Sciatic nerve (tissue), 2 donors: ENCODE results near the gene PPP1R10. TPM values are rescaled to one million over a fixed set of nuclear protein-coding genes. Genes with fewer than 3 reads are reported as not detected.
"Not testable (repeated sequence)": the region's sequence is repeated elsewhere in the genome, so short reads cannot be mapped to it uniquely, and the experiment has no call there.

Source experiments
- ATAC-seq: fragments of 200-7000 bp; cut with Tn5 transposase; one replicate; pipeline ENCODE4 v1.9.1; 2020; ENCODE audit warnings: mild to moderate bottlenecking, moderate library complexity
- DNase-seq: peaks from one replicate; pipeline ENCODE4 v3.0.0-alpha.2; 2020; ENCODE audit warnings: low spot score
- intact Hi-C: fragments of 100-400 bp; cut with DNase I; formaldehyde crosslinking; loops from one replicate; pipeline ENCODE4 v1.14.2; 2022
- total RNA-seq: library from RNA; stranded (reverse); fragmentation: NEBNext Ultra II Directional; extraction: Animal tissue kit (Norgen Biotek cat#: 25700); gene quantifications from one replicate; pipeline ENCODE4 v1.2.1, GENCODE V29; 2021
- donor health status: DM: no; HTN: no; CAD: no.
- donor health status: DM: no; HTN: no; CAD: no.

The PPP1R10 gene
- 76.9 TPM for total RNA-seq

- intact Hi-C loops, result no loop called here
- DNase-seq (peak; percentile 99), ATAC-seq (peak; percentile 95)
Observed at GRCh38 chr6:30616811-30617564, at the start of gene PPP1R10. TSS of gene PPP1R10 (minus strand) at chr6:30617243. CDS start at chr6:30609944, 7,299 bp downstream.

- ATAC-seq, DNase-seq, intact Hi-C loops: not testable (repeated sequence)
Observed at GRCh38 chr6:30666300-30666699, 49.3 kb upstream of the PPP1R10 start.

- DNase-seq (no peak), ATAC-seq (no peak)
- intact Hi-C loops, result no loop called here
Observed at GRCh38 chr6:30664994-30665767, 48.1 kb upstream of the PPP1R10 start.

- ATAC-seq, DNase-seq, intact Hi-C loops: not testable (repeated sequence)
Observed at GRCh38 chr6:30657922-30658321, 40.9 kb upstream of the PPP1R10 start.

GRCh38 chr6:30657454-30657853 lies 40.4 kb upstream of the PPP1R10 start:
- intact Hi-C loops, result no loop called here
- DNase-seq (no peak), ATAC-seq (no peak)

GRCh38 chr6:30656513-30656912 lies 39.5 kb upstream of the PPP1R10 start:
- intact Hi-C loops, result no loop called here
- DNase-seq (no peak), ATAC-seq (no peak)

- intact Hi-C loops, result no loop called here
- ATAC-seq (no peak), DNase-seq (no peak)
Observed at GRCh38 chr6:30655743-30656094, 38.7 kb upstream of the PPP1R10 start.

- DNase-seq (no peak), ATAC-seq (no peak)
- intact Hi-C loops, result no loop called here
Observed at GRCh38 chr6:30654798-30655742, 38.0 kb upstream of the PPP1R10 start.

GRCh38 chr6:30651143-30651542 lies 34.1 kb upstream of the PPP1R10 start:
- no peak for DNase-seq
- ATAC-seq, result no peak
- intact Hi-C loops, result no loop called here

GRCh38 chr6:30647242-30648116 lies 30.4 kb upstream of the PPP1R10 start:
- ATAC-seq, result peak; percentile 71
- DNase-seq, result peak; percentile 74
- intact Hi-C loops, result no loop called here

- ATAC-seq, result peak; percentile 96
- intact Hi-C loops, result no loop called here
- peak; percentile 94 for DNase-seq
Observed at GRCh38 chr6:30646450-30647241, 29.6 kb upstream of the PPP1R10 start, which contains the start of gene C6orf136. TSS of gene C6orf136 (plus strand) at chr6:30647133. CDS start at chr6:30647232, 99 bp downstream.

GRCh38 chr6:30645989-30646388 lies 28.9 kb upstream of the PPP1R10 start:
- intact Hi-C loops, result no loop called here
- ATAC-seq, result no peak
- no peak for DNase-seq

- intact Hi-C loops, result no loop called here
- DNase-seq (no peak), ATAC-seq (no peak)
Observed at GRCh38 chr6:30644769-30645168, 27.7 kb upstream of the PPP1R10 start.

- intact Hi-C loops, result no loop called here
- DNase-seq (no peak), ATAC-seq (no peak)
Observed at GRCh38 chr6:30643656-30644055, 26.6 kb upstream of the PPP1R10 start.

GRCh38 chr6:30641048-30641447 lies 24.0 kb upstream of the PPP1R10 start:
- intact Hi-C loops, result no loop called here
- ATAC-seq, result no peak
- no peak for DNase-seq

- intact Hi-C loops, result no loop called here
- no peak for ATAC-seq
- no peak for DNase-seq
Observed at GRCh38 chr6:30640481-30640880, 23.4 kb upstream of the PPP1R10 start.

- intact Hi-C loops, result no loop called here
- ATAC-seq (no peak), DNase-seq (no peak)
Observed at GRCh38 chr6:30635834-30636233, 18.8 kb upstream of the PPP1R10 start.
